ENCODE results near the gene TADA2A. TPM values are rescaled to one million over a fixed set of nuclear protein-coding genes. Genes with fewer than 3 reads are reported as not detected.

The TADA2A gene
- total RNA-seq, 1 donor from 2014 or later, result 28.9 TPM

DNA sequence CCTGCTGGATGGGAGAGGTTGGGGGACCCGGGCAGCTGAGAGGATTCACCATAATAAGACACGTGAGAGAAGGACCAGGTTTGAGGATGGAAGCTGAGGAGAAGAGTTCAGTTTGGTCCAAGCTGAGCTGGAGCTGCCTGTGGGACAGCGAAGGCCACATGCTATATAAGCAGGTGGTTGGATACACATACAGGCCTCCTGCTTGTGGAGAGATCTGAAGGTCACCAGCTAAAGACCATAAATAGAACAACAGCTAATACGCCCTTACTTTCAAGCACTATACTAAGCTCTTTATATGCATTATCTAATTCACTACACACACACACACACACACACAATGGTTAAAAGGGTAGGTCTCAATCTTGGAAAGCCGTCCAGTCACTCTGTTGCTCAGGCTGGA is 115.1 kb downstream of the TADA2A start:
- Mint-ChIP-seq H3K4me1 (peaks cover 12% of the 10 kb centered on the region), H3K4me3 (no peak overlapping the region), H3K27me3 (ENCODE audit: low read depth) (no peaks in the 10 kb centered on the region), H3K27ac (no peak overlapping the region), H3K36me3 (peaks cover 29% of the 10 kb centered on the region), H3K9me3 (no peaks in the 10 kb centered on the region)
- TF ChIP-seq, protein P1, sequence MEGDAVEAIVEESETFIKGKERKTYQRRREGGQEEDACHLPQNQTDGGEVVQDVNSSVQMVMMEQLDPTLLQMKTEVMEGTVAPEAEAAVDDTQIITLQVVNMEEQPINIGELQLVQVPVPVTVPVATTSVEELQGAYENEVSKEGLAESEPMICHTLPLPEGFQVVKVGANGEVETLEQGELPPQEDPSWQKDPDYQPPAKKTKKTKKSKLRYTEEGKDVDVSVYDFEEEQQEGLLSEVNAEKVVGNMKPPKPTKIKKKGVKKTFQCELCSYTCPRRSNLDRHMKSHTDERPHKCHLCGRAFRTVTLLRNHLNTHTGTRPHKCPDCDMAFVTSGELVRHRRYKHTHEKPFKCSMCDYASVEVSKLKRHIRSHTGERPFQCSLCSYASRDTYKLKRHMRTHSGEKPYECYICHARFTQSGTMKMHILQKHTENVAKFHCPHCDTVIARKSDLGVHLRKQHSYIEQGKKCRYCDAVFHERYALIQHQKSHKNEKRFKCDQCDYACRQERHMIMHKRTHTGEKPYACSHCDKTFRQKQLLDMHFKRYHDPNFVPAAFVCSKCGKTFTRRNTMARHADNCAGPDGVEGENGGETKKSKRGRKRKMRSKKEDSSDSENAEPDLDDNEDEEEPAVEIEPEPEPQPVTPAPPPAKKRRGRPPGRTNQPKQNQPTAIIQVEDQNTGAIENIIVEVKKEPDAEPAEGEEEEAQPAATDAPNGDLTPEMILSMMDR (IDR thresholded peaks at IDR 0.05; ENCODE audit: unreplicated experiment), result no peak
- no peak for DNase-seq (ENCODE audit: low spot score in 2 of 2, unreplicated experiment in 2 of 2)

DNA sequence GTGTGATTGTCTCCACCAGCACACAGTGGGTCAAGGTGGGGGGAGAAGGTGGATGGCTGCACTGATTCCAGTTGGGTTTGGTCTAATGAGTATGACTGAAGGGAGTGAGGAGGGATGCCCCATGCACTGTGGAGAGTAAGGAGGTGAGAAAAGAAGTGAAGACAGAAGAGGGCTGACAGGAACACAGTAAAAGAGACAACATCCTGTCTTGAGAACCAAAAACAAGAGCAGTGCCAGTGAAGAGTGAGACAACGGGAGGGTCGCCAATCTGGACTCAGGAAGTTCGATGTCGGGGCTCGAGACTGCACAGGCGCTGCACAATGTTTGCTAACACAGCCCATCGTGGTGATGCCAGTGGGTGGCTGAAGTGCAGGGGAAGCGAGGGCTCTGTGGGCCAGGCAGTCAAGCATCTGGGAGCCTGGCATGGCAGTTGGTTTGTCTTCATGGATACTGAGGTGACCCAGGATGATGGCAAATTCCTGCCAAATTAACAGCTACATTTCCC is 117.1 kb downstream of the TADA2A start:
- no peak overlapping the region for H3K27ac Mint-ChIP-seq
- H3K4me1 Mint-ChIP-seq, result peaks cover 8% of the 10 kb centered on the region
- no peaks in the 10 kb centered on the region for H3K27me3 Mint-ChIP-seq (ENCODE audit: low read depth)
- TF ChIP-seq, protein P1 (IDR thresholded peaks at IDR 0.05; ENCODE audit: unreplicated experiment), result no peak
- H3K9me3 Mint-ChIP-seq, result no peaks in the 10 kb centered on the region
- peaks cover 25% of the 10 kb centered on the region for H3K36me3 Mint-ChIP-seq
- DNase-seq (ENCODE audit: low spot score in 2 of 2, unreplicated experiment in 2 of 2), result no peak
- H3K4me3 Mint-ChIP-seq, result no peak overlapping the region

DNA sequence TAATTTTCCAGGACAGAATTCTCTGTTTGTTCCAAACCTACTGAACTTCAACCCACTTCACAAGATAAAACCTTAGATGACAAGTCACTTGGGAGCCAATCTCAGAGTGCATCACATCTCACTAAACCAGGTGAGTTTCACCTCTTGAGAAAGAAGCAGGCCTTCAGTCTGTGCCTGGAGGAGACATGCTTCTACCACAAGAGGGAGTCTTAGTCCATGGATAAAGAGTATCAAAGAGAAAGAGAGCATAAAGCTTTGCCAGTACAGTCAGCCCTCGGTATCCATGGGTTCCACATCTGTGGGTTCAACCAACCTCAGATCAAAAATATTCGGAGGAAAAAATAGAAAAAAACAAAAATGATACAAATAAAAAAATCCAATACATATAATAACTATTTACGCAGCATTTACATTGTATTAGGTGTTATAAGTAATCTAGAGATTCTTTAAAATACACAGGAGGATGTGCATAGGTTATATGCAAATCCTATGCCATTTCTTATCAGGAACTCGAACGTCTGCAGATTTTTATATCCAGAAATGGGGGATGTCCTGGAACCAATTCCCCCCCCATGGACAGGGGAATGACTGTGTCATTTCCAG is 120.7 kb downstream of the TADA2A start:
- Mint-ChIP-seq H3K36me3 (peaks cover 24% of the 10 kb centered on the region), H3K27me3 (ENCODE audit: low read depth) (no peaks in the 10 kb centered on the region), H3K9me3 (no peaks in the 10 kb centered on the region), H3K27ac (no peak overlapping the region), H3K4me1 (no peaks in the 10 kb centered on the region), H3K4me3 (no peak overlapping the region)
- TF ChIP-seq, protein P1 (IDR thresholded peaks at IDR 0.05; ENCODE audit: unreplicated experiment), result peak; percentile 65
- no peak for DNase-seq (ENCODE audit: low spot score in 2 of 2, unreplicated experiment in 2 of 2)

Other genes starting within 250 kb of the TADA2A start
- gene C17orf78, start 30.9 kb upstream of the TADA2A start, total RNA-seq, result not detected in 3 replicates
- gene ACACA, start 50 bp upstream of the TADA2A start, total RNA-seq, result 124 to 132 TPM (median 127 TPM) in 3 replicates
- gene DUSP14, start 83.0 kb downstream of the TADA2A start, total RNA-seq, result 13.4 to 14.8 TPM (median 14.4 TPM) in 3 replicates
- gene SYNRG, start 202.5 kb downstream of the TADA2A start, total RNA-seq, result 54.3 to 56.3 TPM (median 56.2 TPM) in 3 replicates
- gene DDX52, start 236.6 kb downstream of the TADA2A start, total RNA-seq, result 45.8 to 49.0 TPM (median 48.3 TPM) in 3 replicates

Measured in mesothelial cell of epicardium (in vitro differentiated cells).